ENCODE data around the gene GSK3B. TPM values are rescaled to one million over a fixed set of nuclear protein-coding genes. Genes with fewer than 3 reads are reported as not detected.
"Not testable (repeated sequence)": the region's sequence is repeated elsewhere in the genome, so short reads cannot be mapped to it uniquely, and the experiment has no call there.

The GSK3B gene
- total RNA-seq, 3 donors from 2014 or later (not counting 1 experiment from before 2014, with no cell fraction given), result 61.3 to 67.0 (median 62.7) TPM

- TF ChIP-seq CTCF (IDR thresholded peaks at IDR 0.05), result no peak
- intact Hi-C loops (cut with micrococcal nuclease), result no loop called here
- H3K36me3 Mint-ChIP-seq, result no peaks in the 10 kb centered on the region
- no peaks in the 10 kb centered on the region for H3K27me3 Mint-ChIP-seq (ENCODE audit: low read depth in 2 of 2)
- ATAC-seq, result no peak
- no peak for DNase-seq
- Histone ChIP-seq H3K27me3 (ENCODE audit: control insufficient read depth, insufficient read depth, low read length) (no peaks in the 10 kb centered on the region), H3K4me3 (ENCODE audit: low read length) (no peak overlapping the region), H3K9me3 (ENCODE audit: control insufficient read depth, insufficient read depth, low read length) (no peaks in the 10 kb centered on the region), H3K27ac (ENCODE audit: low read length) (no peak overlapping the region), H3K4me1 (ENCODE audit: control insufficient read depth, insufficient read depth, low read length) (peaks cover 10% of the 10 kb centered on the region), H3K36me3 (ENCODE audit: control insufficient read depth, insufficient read depth, low read length) (no peaks in the 10 kb centered on the region)
- no peak overlapping the region for H3K4me3 Mint-ChIP-seq
- 63% methylated on average over 1 of the region's 1 CpG for WGBS (ENCODE audit: insufficient coverage)
- no peaks in the 10 kb centered on the region for H3K9me3 Mint-ChIP-seq
- H3K27ac Mint-ChIP-seq, result no peak overlapping the region
- peaks cover 51 to 56% of the 10 kb centered on the region in 2 donors for H3K4me1 Mint-ChIP-seq
These were observed 36.6 kb downstream of the GSK3B start for GRCh38 chr3:120057626-120058025.

GRCh38 chr3:120057029-120057428 lies 37.2 kb downstream of the GSK3B start:
- Histone ChIP-seq H3K36me3 (ENCODE audit: control insufficient read depth, insufficient read depth, low read length) (no peaks in the 10 kb centered on the region), H3K4me1 (ENCODE audit: control insufficient read depth, insufficient read depth, low read length) (peaks cover 13% of the 10 kb centered on the region), H3K4me3 (ENCODE audit: low read length) (no peak overlapping the region), H3K27ac (ENCODE audit: low read length) (no peak overlapping the region), H3K27me3 (ENCODE audit: control insufficient read depth, insufficient read depth, low read length) (no peaks in the 10 kb centered on the region), H3K9me3 (ENCODE audit: control insufficient read depth, insufficient read depth, low read length) (no peaks in the 10 kb centered on the region)
- Mint-ChIP-seq H3K36me3 (no peaks in the 10 kb centered on the region), H3K27ac (no peak overlapping the region), H3K27me3 (ENCODE audit: low read depth in 2 of 2) (no peaks in the 10 kb centered on the region), H3K4me1 (peaks cover 57 to 62% of the 10 kb centered on the region in 2 donors), H3K4me3 (no peak overlapping the region), H3K9me3 (no peaks in the 10 kb centered on the region)
- WGBS (ENCODE audit: insufficient coverage), result 96% methylated on average over 6 of the region's 7 CpGs
- DNase-seq (no peak), ATAC-seq (no peak)
- intact Hi-C loops (cut with micrococcal nuclease), result no loop called here
- no peak for TF ChIP-seq CTCF (IDR thresholded peaks at IDR 0.05)

GRCh38 chr3:120053647-120054046 lies 40.6 kb downstream of the GSK3B start:
- not testable (repeated sequence) for H3K4me3 Mint-ChIP-seq; H3K27me3 Mint-ChIP-seq (ENCODE audit: low read depth in 2 of 2); ATAC-seq; H3K9me3 ChIP-seq (ENCODE audit: control insufficient read depth, insufficient read depth, low read length); H3K4me3 ChIP-seq (ENCODE audit: low read length); H3K36me3 Mint-ChIP-seq; H3K9me3 Mint-ChIP-seq; H3K27ac ChIP-seq (ENCODE audit: low read length); H3K36me3 ChIP-seq (ENCODE audit: control insufficient read depth, insufficient read depth, low read length); H3K27me3 ChIP-seq (ENCODE audit: control insufficient read depth, insufficient read depth, low read length); DNase-seq
- H3K27ac Mint-ChIP-seq, result peak overlapping the region; percentile 0 to 8
- H3K4me1 Mint-ChIP-seq, result peaks cover 67 to 70% of the 10 kb centered on the region in 2 donors
- WGBS (ENCODE audit: insufficient coverage), result over 99% methylated on average over 6 of the region's 7 CpGs
- intact Hi-C loops (cut with micrococcal nuclease), result loop anchor here (5.0 kb wide), 1 partner anchor 39 kb away; the partner anchor contains the start of gene GSK3B
- H3K4me1 ChIP-seq (ENCODE audit: control insufficient read depth, insufficient read depth, low read length), result peaks cover 21% of the 10 kb centered on the region

- 96% methylated on average over 2 of the region's 3 CpGs for WGBS (ENCODE audit: insufficient coverage)
- H3K27ac Mint-ChIP-seq, result peak overlapping the region; percentile 58 to 67
- no peak overlapping the region for H3K4me3 ChIP-seq (ENCODE audit: low read length)
- peaks cover 75 to 78% of the 10 kb centered on the region in 2 donors for H3K4me1 Mint-ChIP-seq
- H3K36me3 Mint-ChIP-seq, result no peaks in the 10 kb centered on the region
- H3K27me3 ChIP-seq (ENCODE audit: control insufficient read depth, insufficient read depth, low read length), result no peaks in the 10 kb centered on the region
- no peak for DNase-seq
- H3K27ac ChIP-seq (ENCODE audit: low read length), result no peak overlapping the region
- no peak for TF ChIP-seq CTCF (IDR thresholded peaks at IDR 0.05)
- no peak for ATAC-seq
- no peaks in the 10 kb centered on the region for H3K9me3 Mint-ChIP-seq
- intact Hi-C loops (cut with micrococcal nuclease), result loop anchor here (5.0 kb wide), 1 partner anchor 40 kb away; the partner anchor contains the start of gene GSK3B
- peaks cover 21% of the 10 kb centered on the region for H3K4me1 ChIP-seq (ENCODE audit: control insufficient read depth, insufficient read depth, low read length)
- H3K4me3 Mint-ChIP-seq, result peak overlapping the region; percentile 47
- no peaks in the 10 kb centered on the region for H3K9me3 ChIP-seq (ENCODE audit: control insufficient read depth, insufficient read depth, low read length)
- no peaks in the 10 kb centered on the region for H3K36me3 ChIP-seq (ENCODE audit: control insufficient read depth, insufficient read depth, low read length)
- no peaks in the 10 kb centered on the region for H3K27me3 Mint-ChIP-seq (ENCODE audit: low read depth in 2 of 2)
These were observed 41.6 kb downstream of the GSK3B start for GRCh38 chr3:120052677-120053076.
